GM19043 (cell line): ENCODE measurements around the gene PHKG1.
"Not testable (repeated sequence)": the region's sequence is repeated elsewhere in the genome, so short reads cannot be mapped to it uniquely, and the experiment has no call there.

Source experiments
- ATAC-seq: cut with Tn5 transposase; IDR thresholded peaks from one replicate; pipeline ENCODE4 v1.9.1; 2021; ENCODE audit warnings: low read depth; ENCODE audit not compliant: unreplicated experiment

The PHKG1 gene

DNA sequence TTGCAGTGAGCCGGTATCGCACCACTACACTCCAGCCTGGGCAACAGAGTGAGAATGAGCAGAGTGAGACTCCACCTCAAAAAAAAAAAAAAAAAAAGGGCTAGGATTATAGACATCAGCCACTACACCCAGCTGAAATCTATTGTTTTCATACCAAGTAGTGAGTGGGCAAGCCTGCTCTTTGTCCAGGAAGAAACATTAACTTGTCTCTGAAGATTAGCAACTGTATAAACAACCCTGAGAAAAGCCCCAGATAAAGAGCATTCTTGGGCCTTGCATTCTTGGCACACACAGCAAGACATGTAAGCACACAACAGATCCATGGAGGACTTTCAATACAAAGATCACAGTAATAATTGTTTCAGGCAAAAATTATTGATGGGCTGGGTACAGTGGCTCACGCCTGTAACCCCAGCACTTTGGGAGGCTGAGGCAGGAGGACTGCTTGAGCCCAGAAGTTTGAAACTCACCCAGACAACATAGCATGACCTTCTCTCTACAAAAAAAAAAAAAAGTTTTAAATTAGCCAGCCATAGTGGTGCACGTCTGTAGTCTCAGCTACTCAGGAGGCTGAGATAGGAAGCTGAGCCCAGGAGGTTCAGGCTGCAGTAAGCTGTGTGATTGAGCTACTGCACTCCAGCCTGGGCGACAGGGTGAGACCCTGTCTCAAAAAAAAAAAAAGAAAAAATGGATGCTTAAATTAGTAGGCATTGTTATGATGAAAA is 45.9 kb downstream of the PHKG1 start:
- no peak for ATAC-seq

DNA sequence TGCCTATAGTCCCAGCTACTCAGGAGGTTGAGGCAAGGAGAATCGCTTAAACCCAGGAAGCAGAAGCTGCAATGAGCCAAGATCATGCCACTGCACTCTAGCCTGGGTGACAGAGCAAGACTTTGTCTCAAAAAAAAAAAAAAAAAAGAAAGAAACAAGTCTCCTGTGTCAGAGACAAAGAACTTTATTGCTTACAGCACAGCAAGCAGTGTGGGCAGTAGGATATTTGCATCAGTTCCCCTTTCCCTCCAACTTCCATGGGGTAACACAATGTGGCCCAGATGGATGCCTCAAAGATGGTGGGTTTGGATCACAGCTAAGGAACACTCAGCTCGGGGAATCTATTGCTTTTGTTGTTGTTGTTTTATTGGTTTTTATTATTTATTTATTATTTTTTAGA is 47.0 kb downstream of the PHKG1 start:
- ATAC-seq, result not testable (repeated sequence)

DNA sequence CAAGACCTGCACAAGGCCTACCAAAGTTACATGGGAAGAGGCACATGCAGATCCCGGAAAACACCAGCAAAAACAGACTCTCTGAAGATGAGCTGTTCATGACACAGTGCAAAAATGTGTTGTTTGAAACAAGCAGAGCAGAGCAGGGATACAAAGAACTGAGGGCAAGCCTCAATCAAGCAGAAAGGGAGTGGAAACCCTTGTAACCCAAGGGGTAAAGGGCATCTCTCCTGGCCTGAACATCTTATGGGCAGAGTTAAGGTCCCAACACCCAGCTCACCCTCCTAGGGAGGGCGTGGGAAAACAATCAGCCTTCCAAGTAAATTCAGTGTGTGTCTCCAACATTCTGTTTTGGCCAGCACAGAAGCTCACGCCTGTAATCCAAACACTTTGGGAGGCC is 52.0 kb downstream of the PHKG1 start:
- no peak for ATAC-seq

DNA sequence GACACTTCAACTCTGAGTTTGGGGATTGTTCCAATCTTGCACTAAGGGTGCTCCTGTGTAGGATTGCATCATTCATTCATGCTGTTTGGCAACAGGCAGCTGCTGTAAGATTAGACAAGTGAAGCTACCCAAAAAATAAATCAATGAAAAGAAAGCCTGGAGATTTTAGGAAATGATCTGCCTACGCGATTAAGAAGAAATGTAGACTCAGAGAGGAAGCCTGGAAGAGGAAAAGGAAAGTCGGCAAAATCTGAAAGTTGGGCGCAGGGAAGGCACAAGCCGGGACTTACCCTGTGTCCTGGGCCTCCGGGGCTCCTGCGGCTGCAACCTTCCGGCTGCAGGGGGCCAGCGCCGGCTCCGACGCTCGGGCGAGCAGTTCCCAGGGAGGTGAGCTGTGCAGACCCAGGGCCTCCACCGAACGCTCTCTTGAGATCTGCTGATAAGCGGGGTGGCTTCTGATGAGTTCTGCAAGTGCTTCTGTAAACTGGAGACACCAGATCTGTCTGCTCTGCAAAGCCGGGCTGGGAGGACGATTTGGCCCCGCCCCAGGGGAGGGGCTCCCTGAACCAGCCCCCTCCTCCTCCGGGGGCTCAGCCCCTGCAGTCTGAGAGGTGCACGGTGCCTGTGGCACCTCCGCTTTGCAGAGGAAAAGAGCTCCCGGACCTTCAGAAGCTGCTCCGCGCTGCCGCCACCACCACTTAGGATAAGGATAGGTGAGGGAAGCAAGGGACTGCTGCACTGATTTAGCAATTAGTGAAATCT is 58.9 kb downstream of the PHKG1 start:
- ATAC-seq, result peak; percentile 90

DNA sequence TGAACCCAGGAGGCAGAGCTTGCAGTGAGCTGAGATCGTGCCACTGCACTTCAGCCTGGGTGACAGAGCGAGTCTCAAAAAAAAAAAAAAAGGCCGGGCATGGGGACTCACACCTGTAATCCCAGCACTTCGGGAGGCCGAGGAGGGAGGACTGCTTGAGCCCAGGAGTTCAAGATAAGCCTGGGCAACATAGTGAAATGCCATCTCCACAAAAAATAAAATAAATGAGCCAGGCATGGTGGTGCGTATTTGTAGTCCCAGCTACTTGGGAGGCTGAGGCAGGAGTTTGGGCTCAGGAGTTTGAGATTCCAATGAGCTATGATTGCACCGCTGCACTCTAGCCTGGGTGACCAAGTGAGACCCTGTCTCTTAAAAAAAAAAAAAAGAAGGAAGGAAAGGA is 60.2 kb downstream of the PHKG1 start:
- not testable (repeated sequence) for ATAC-seq

DNA sequence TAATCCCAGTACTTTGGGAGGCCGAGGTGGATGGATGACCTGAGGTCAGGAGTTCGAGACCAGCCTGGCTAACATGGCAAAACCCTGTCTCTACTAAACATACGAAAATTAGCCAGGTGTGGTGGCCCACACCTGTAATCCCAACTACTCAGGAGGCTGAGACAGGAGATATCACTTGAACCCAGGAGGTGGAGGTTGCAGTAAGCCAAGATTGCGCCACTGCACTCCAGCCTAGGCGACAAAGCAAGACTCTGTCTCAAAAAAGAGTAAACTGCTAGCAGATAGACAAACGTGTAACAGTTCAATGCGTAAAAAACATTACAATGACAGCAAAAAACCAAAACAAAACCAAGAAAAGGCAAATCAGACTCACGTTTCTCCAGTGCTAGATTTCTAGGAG is 61.2 kb downstream of the PHKG1 start:
- ATAC-seq, result not testable (repeated sequence)

DNA sequence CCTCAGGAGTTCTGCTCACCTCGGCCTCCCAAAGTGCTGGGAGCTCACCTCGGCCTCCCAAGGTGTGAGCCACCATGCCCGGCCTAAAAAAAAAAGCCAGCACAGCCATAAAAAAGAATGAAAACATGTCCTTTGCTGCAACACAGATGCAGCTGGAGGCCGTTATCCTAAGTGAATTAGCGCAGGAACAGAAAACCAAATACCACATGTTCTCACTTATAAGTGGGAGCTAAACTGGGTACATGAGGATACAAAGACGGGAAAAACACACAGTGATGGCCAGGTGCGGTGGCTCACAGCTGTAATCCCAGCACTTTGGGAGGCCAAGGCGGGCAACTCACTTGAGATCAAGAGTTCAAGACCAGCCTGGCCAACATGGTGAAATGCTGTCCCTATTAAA is 62.4 kb downstream of the PHKG1 start:
- no peak for ATAC-seq
